Esophagus muscularis mucosa (tissue), 4 donors: ENCODE results near the gene AK3. TPM values are rescaled to one million over a fixed set of nuclear protein-coding genes. Genes with fewer than 3 reads are reported as not detected.

Experiments
- DNase-seq: peaks from one replicate; pipeline ENCODE4 v3.0.0-alpha.2; 2017; ENCODE audit errors: extremely low spot score
- H3K27ac ChIP-seq, 4 donors: fragments of 200-600 bp; sonication (generic); replicated peaks in 1 of 4; 1 replicate in 3 of 4; 2 replicates in 1 of 4; pipeline ENCODE4 v1.5.1; 2016 to 2019; ENCODE audit warnings: mild to moderate bottlenecking in 1 of 4
- H3K27me3 ChIP-seq, 4 donors: fragments of 200-600 bp; sonication (generic); one replicate each; pipeline versions ENCODE4 v1.5.1 to v1.6.0; 2016 to 2019
- H3K36me3 ChIP-seq, 4 donors: fragments of 200-600 bp; sonication (generic); one replicate each; pipeline ENCODE4 v1.5.1; 2016 to 2019
- H3K4me1 ChIP-seq, 4 donors: fragments of 200-600 bp; sonication (generic); one replicate each; pipeline ENCODE4 v1.5.1; 2016 to 2019
- H3K4me3 ChIP-seq, 4 donors: fragments of 200-600 bp; sonication (generic); 1 replicate in 2 of 4; 2 replicates in 2 of 4; pipeline ENCODE4 v1.5.1; 2016 to 2019; ENCODE audit warnings: mild to moderate bottlenecking in 4 of 4, moderate library complexity in 1 of 4
- H3K9me3 ChIP-seq, 4 donors: fragments of 200-600 bp; sonication (generic); 1 replicate in 3 of 4; 2 replicates in 1 of 4; pipeline ENCODE4 v1.5.1; 2016 to 2019
- CTCF ChIP-seq, 3 experiments: fragments of 200-600 bp in 2 of 3; fragments of 450-650 bp in 1 of 3; sonication (generic) in 2 of 3; IDR thresholded peaks; one replicate each; pipeline ENCODE4 v1.5.1; 2017 to 2019; ENCODE audit warnings: antibody characterized with exemption in 3 of 3, mild to moderate bottlenecking in 2 of 3, moderate library complexity in 1 of 3
- EP300 ChIP-seq: sonication (generic); formaldehyde crosslinking; IDR thresholded peaks from one replicate; pipeline ENCODE4 v1.6.1; 2017; ENCODE audit warnings: antibody characterized with exemption
- POLR2A ChIP-seq: fragments of 450-650 bp; IDR thresholded peaks from one replicate; pipeline ENCODE4 v1.6.1; 2017; ENCODE audit warnings: antibody characterized with exemption, moderate library complexity, mild to moderate bottlenecking, low read depth
- POLR2AphosphoS5 ChIP-seq, 2 donors: sonication (generic); formaldehyde crosslinking; IDR thresholded peaks; one replicate each; pipeline ENCODE4 v1.6.1; 2017; ENCODE audit warnings: antibody characterized with exemption in 2 of 2
- WGBS: methylation state at CpG from one replicate; pipeline ENCODE4 v1.1.5; 2018; 5-methylcytosine and 5-hydroxymethylcytosine counted together
- intact Hi-C: fragments of 100-400 bp; cut with DNase I; formaldehyde crosslinking; loops from one replicate; pipeline ENCODE4 v1.15.1; 2023
- total RNA-seq, 4 donors: library from RNA; depleted of rRNA; stranded (reverse); fragments of >200 nt; gene quantifications; one replicate each; pipeline versions ENCODE4 v1.1.0 to v1.2.1, GENCODE V29; 2016

Gene AK3
- total RNA-seq, result 100 to 1,000 TPM in 3 of 4 donors, 10 to 100 TPM in 1; 90.0 to 129 (median 118) TPM

GRCh38 chr9:4740638-4741364 lies at the start of gene AK3:
TSS of gene AK3 (minus strand) at chr9:4741202. CDS start at chr9:4741087, 115 bp downstream.
- peak within 1 kb of the TSS; percentile 85 to 97 (median 90) for H3K4me3 ChIP-seq
- H3K27me3 ChIP-seq, result no peaks in the 10 kb centered on the region
- intact Hi-C loops, result loop anchor here (2.0 to 5.0 kb wide), 3 partner anchors 52 to 78 kb away; partner anchors contain the start of genes PLPP6 and RCL1
- peak; percentile 93 for DNase-seq
- peak within 1 kb of the TSS; percentile 83 to 97 (median 93) for H3K27ac ChIP-seq
- 0% methylated on average over 3 of the region's 84 CpGs for WGBS
- TF ChIP-seq CTCF (IDR thresholded peaks at IDR 0.05) (peak in 2 of 3 experiments; percentile 32 to 44), POLR2A (peak; percentile 59), EP300 (no peak), POLR2AphosphoS5 (IDR thresholded peaks at IDR 0.05) (peak; percentile 81 to 91)
- H3K36me3 ChIP-seq, result no peaks in the 10 kb centered on the region
- peaks cover 11 to 43% (median 38%) of the 10 kb centered on the region in 4 donors for H3K4me1 ChIP-seq
- H3K9me3 ChIP-seq, result no peaks in the 10 kb centered on the region

- DNase-seq, result no peak
- H3K27ac ChIP-seq, result no peak overlapping the region
- WGBS, result 95% methylated on average over 6 of the region's 6 CpGs
- H3K36me3 ChIP-seq, result no peaks in the 10 kb centered on the region
- no peaks in the 10 kb centered on the region for H3K9me3 ChIP-seq
- H3K4me3 ChIP-seq, result no peak overlapping the region
- intact Hi-C loops, result no loop called here
- H3K4me1 ChIP-seq, result peaks cover 4 to 14% (median 12%) of the 10 kb centered on the region in 4 donors
- peaks cover 0 to 5% (median 0%) of the 10 kb centered on the region in 4 donors for H3K27me3 ChIP-seq
- TF ChIP-seq POLR2AphosphoS5 (IDR thresholded peaks at IDR 0.05), result no peak
- no peak for TF ChIP-seq EP300
- no peak for TF ChIP-seq CTCF (IDR thresholded peaks at IDR 0.05)
- no peak for TF ChIP-seq POLR2A
Measured at GRCh38 chr9:4788703-4789102, 47.7 kb upstream of the AK3 start.

- WGBS, result 95% methylated on average over 1 of the region's 1 CpG
Measured at GRCh38 chr9:4787876-4788275, 46.9 kb upstream of the AK3 start.

GRCh38 chr9:4786599-4786998 lies 45.6 kb upstream of the AK3 start:
- H3K36me3 ChIP-seq, result no peaks in the 10 kb centered on the region
- no peak overlapping the region for H3K4me3 ChIP-seq
- intact Hi-C loops, result no loop called here
- H3K4me1 ChIP-seq, result peaks cover 0 to 2% (median 1%) of the 10 kb centered on the region in 4 donors
- H3K27me3 ChIP-seq, result peaks cover 0 to 15% (median 0%) of the 10 kb centered on the region in 4 donors
- WGBS, result 94% methylated on average over 4 of the region's 4 CpGs
- TF ChIP-seq EP300 (no peak), CTCF (IDR thresholded peaks at IDR 0.05) (no peak), POLR2A (no peak), POLR2AphosphoS5 (IDR thresholded peaks at IDR 0.05) (no peak)
- DNase-seq, result no peak
- H3K9me3 ChIP-seq, result no peaks in the 10 kb centered on the region
- H3K27ac ChIP-seq, result no peak overlapping the region

More at GRCh38 chr9:4787876-4788275, 46.9 kb upstream of the AK3 start:
- peaks cover 4 to 9% (median 8%) of the 10 kb centered on the region in 4 donors for H3K4me1 ChIP-seq
- TF ChIP-seq POLR2AphosphoS5 (IDR thresholded peaks at IDR 0.05), result no peak
- no peak for TF ChIP-seq POLR2A
- TF ChIP-seq CTCF (IDR thresholded peaks at IDR 0.05), result no peak
- TF ChIP-seq EP300, result no peak
- no peak overlapping the region for H3K27ac ChIP-seq
- H3K27me3 ChIP-seq, result peaks cover 0 to 5% (median 0%) of the 10 kb centered on the region in 4 donors
- intact Hi-C loops, result no loop called here
- H3K9me3 ChIP-seq, result no peaks in the 10 kb centered on the region
- no peak overlapping the region for H3K4me3 ChIP-seq
- no peaks in the 10 kb centered on the region for H3K36me3 ChIP-seq
- DNase-seq, result no peak
